Dermis microvascular lymphatic vessel endothelial cell (primary cell): Measurements from ENCODE around the gene ZNF783. TPM values are rescaled to one million over a fixed set of nuclear protein-coding genes. Genes with fewer than 3 reads are reported as not detected.
"Not testable (repeated sequence)": the region's sequence is repeated elsewhere in the genome, so short reads cannot be mapped to it uniquely, and the experiment has no call there.

Experiments used
- DNase-seq, 2 donors: peaks; one replicate each; pipeline versions ENCODE4 v3.0.0 to v3.0.0-alpha.2; 2010; ENCODE audit warnings: low read depth in 2 of 2
- total RNA-seq: library from RNA; depleted of rRNA; stranded (reverse); fragments of >200 nt; gene quantifications from 2 replicates; pipeline ENCODE4 v1.2.1, GENCODE V29; 2014

The ZNF783 gene
- total RNA-seq, 1 donor from 2014 or later: 3.1 TPM

- no peak for DNase-seq
These were observed 67.9 kb downstream of the ZNF783 start for GRCh38 chr7:149329766-149330334.

DNA sequence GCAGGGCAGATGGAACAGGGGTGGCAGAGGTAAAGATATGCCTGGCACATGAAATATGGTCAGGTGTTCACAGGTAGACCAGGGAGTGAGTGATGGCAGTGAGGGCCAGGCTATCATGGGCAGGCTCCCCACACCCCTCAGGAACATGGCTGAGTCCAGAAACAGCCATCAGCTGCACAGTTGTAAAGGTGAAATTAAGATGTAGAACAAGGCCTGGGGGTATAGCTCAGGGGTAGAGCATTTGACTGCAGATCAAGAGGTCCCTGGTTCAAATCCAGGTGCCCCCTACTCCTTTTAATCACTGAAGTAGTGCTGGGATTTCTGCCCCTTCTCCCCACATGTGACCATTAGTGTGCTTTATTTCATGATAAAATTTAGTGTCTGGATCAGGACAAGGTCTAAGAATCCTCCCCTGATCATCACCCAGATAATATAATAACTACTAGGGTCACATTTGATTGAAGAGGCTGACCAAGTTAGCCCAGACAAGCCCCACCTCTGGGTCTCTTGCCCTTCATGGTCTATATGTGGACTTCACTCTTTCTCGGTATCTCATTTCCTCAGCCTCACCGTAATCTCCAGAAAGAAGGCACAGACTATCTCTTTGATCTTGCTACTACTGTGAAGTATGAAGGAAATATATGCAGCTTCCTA is 69.0 kb downstream of the ZNF783 start:
- no peak for DNase-seq

GRCh38 chr7:149332602-149333320 is 70.8 kb downstream of the ZNF783 start:
- DNase-seq: not testable (repeated sequence)

DNA sequence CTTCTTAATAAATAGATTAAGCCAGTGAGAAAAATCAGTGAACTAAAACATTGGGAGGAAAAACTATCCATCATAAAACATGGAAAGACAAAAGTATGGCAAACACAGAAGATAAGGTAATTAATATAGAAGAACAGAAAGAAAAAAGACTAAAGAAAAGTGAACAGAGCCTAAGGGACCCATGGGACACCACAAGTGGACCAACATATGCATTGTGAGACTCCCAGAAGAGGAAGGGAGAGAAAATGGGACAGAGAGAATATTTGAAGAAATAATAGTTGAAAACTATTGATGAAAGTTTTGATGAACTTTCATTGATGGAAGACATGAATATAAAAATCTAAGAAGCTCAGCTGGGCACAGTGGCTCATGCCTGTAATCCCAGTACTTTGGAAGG is 71.3 kb downstream of the ZNF783 start:
- no peak for DNase-seq

DNA sequence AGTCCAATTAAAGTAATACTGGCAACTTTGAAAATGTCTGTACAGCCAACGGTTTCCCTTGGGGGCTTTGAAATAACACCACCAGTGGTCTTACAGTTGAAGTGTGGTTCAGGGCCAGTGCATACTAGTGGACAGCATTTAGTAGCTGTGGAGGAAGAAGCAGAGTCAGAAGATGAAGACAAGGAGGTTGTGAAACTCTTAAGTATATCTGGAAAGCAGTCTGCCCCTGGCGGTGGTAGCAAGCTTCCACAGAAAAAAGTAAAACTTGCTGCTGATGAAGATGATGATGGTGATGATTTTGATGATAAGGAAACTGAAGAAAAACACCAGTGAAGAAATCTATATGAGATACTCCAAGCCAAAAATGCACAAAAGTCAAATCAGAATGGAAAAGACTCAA is 72.2 kb downstream of the ZNF783 start:
- no peak for DNase-seq

Other genes starting within 250 kb of the ZNF783 start
- gene PDIA4, start 233.7 kb upstream of the ZNF783 start, total RNA-seq: 239 and 243 TPM in 2 replicates
- 4.9 and 7.3 TPM in 2 replicates for gene ZNF786, start 171.5 kb upstream of the ZNF783 start, total RNA-seq
- 1.5 and 2.5 TPM in 2 replicates for gene ZNF425, start 135.9 kb upstream of the ZNF783 start, total RNA-seq
- 5.0 and 7.2 TPM in 2 replicates for gene ZNF398, start 114.7 kb upstream of the ZNF783 start, total RNA-seq
- gene ZNF282, start 66.7 kb upstream of the ZNF783 start, total RNA-seq: 22.9 and 27.1 TPM in 2 replicates
- gene ZNF212, start 22.5 kb upstream of the ZNF783 start, total RNA-seq: 2.8 and 4.2 TPM in 2 replicates
- gene ZNF777, start 198.9 kb downstream of the ZNF783 start, total RNA-seq: 2.1 and 4.3 TPM in 2 replicates
- gene ZNF746, start 235.6 kb downstream of the ZNF783 start, total RNA-seq: 11.3 and 18.6 TPM in 2 replicates